ENCODE measurements around the gene PCBP1. TPM values are rescaled to one million over a fixed set of nuclear protein-coding genes. Genes with fewer than 3 reads are reported as not detected.

Gene PCBP1
- 100 to 1,000 TPM; 117 to 222 (median 167) TPM for total RNA-seq

DNA sequence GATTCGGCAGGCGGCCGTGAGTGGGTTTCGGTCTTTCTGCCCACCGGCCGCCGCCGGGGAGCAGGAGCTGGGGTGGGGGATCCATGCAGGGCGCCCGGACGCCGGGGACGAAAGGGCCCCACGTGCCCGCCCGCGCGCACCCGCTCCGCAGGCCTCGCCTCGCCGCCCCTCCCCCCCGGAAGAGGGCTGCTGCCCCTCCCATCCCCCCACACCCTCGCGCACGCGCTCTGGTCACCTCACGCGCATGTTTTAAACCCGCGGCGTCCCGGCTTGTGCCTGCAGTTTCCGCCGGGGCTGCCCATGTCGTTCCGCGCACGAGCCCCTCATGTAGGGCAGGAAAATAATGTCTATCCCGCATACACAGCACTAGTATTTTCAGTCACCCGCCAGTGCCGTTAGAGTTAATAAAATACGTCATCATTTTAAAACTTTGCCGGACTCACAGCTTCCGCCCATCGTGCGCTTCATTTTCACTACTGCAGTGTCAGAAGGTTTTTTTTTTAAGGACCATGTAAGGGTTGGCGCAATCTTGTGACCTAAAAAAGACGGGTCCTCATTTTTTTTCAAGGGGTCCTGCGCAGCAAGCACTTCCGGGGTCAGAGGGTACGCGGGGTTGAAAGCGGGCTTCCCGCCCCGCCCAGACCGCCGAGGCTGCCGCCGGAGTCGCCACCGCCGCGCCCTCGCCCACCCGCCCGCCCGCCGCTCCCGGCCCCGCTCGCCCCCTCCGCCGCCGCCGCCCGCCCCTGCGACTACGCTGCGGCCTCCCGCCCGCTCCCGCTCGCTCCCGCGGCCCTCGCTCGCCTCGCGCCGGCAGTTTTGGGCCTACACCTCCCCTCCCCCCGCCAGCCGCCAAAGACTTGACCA is at the start of gene PCBP1:
Gene PCBP1, plus strand, starts transcription at position 640 of the 864 bp plus-strand sequence. CDS start 267 bp downstream, outside the sequence.
- ATAC-seq: peak; percentile 88
- Histone ChIP-seq H3K27me3 (no peaks in the 10 kb centered on the region), H3K4me3 (peak within 1 kb of the TSS; percentile 67 to 83), H3K9me3 (no peaks in the 10 kb centered on the region), H3K36me3 (peaks cover 0 to 33% of the 10 kb centered on the region in 2 donors), H3K27ac (peak within 1 kb of the TSS; percentile 90 to 100 (median 98)), H3K4me1 (peaks cover 6 to 53% (median 22%) of the 10 kb centered on the region in 3 donors)
- WGBS, 2 donors (ENCODE audit: low coverage in 1 of 2): 1% methylated on average over 10 to 20 of the region's 94 CpGs
- TF ChIP-seq, protein P1, sequence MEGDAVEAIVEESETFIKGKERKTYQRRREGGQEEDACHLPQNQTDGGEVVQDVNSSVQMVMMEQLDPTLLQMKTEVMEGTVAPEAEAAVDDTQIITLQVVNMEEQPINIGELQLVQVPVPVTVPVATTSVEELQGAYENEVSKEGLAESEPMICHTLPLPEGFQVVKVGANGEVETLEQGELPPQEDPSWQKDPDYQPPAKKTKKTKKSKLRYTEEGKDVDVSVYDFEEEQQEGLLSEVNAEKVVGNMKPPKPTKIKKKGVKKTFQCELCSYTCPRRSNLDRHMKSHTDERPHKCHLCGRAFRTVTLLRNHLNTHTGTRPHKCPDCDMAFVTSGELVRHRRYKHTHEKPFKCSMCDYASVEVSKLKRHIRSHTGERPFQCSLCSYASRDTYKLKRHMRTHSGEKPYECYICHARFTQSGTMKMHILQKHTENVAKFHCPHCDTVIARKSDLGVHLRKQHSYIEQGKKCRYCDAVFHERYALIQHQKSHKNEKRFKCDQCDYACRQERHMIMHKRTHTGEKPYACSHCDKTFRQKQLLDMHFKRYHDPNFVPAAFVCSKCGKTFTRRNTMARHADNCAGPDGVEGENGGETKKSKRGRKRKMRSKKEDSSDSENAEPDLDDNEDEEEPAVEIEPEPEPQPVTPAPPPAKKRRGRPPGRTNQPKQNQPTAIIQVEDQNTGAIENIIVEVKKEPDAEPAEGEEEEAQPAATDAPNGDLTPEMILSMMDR (IDR thresholded peaks at IDR 0.05): no peak
- TF ChIP-seq EP300 (IDR thresholded peaks at IDR 0.05) (no peak), POLR2A (IDR thresholded peaks at IDR 0.05) (peak; percentile 90 to 96), POLR2AphosphoS5 (IDR thresholded peaks at IDR 0.05) (peak; percentile 76)

DNA sequence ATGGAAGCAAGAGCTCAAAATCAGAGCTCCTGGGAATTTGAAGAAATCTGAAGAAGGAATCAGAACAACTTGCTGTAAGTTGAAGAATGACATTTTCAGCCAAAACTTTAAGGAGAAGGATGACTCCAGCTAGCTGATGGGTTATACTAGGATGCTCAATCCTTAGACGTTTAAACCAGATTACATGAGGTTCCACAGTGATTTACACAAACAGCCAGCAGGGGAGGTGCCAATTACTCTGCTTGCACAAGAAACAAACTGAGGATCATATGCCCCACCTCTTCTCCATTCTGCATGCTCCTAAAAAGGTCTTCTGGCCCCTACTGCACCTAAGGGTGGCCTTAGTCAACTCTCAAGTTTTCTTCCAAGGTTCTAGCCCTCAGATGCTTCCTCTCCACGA is 47.9 kb upstream of the PCBP1 start:
- WGBS, 2 donors (ENCODE audit: low coverage in 1 of 2): 63 to 73% methylated on average over 1 to 2 of the region's 2 CpGs
- TF ChIP-seq, protein P1 (IDR thresholded peaks at IDR 0.05): no peak
- TF ChIP-seq POLR2A (IDR thresholded peaks at IDR 0.05): no peak
- no peak for TF ChIP-seq EP300 (IDR thresholded peaks at IDR 0.05)
- TF ChIP-seq POLR2AphosphoS5 (IDR thresholded peaks at IDR 0.05): no peak
- no peak overlapping the region for H3K27ac ChIP-seq
- ATAC-seq: no peak
- no peaks in the 10 kb centered on the region for H3K27me3 ChIP-seq
- no peak overlapping the region for H3K4me3 ChIP-seq
- peaks cover 0 to 19% of the 10 kb centered on the region in 2 donors for H3K36me3 ChIP-seq
- H3K4me1 ChIP-seq: peaks cover 3 to 19% (median 6%) of the 10 kb centered on the region in 3 donors
- no peaks in the 10 kb centered on the region for H3K9me3 ChIP-seq

DNA sequence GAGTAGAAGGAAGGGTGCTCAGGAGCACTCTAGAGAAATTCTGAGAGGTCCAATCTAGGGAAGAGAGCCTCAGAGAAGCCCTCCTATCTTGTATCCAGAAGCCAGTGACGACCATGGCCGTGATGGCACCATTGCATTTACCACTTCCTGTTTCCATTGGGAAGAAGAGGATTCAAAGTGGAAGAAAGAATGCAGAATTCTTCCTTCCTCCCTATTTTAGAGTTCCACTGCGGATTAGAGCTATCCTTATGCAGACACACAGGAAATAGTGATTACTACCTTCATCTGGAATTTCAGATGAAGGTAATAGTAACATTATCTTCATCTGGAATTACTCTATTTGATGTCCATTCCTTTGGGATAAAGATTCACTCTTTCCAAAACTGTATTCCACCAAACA is 45.6 kb upstream of the PCBP1 start:
- no peak for ATAC-seq
- Histone ChIP-seq H3K9me3 (no peaks in the 10 kb centered on the region), H3K27ac (no peak overlapping the region), H3K36me3 (peaks cover 0 to 38% of the 10 kb centered on the region in 2 donors), H3K4me3 (no peak overlapping the region), H3K27me3 (no peaks in the 10 kb centered on the region), H3K4me1 (peaks cover 0 to 19% (median 0%) of the 10 kb centered on the region in 3 donors)
- whole genome bisulfite sequencing, 2 donors (ENCODE audit: low coverage in 1 of 2): 82 to 96% methylated on average over 3 of the region's 3 CpGs
- TF ChIP-seq POLR2A (IDR thresholded peaks at IDR 0.05) (no peak), EP300 (IDR thresholded peaks at IDR 0.05) (no peak), POLR2AphosphoS5 (IDR thresholded peaks at IDR 0.05) (no peak)
- TF ChIP-seq, protein P1 (IDR thresholded peaks at IDR 0.05): no peak

DNA sequence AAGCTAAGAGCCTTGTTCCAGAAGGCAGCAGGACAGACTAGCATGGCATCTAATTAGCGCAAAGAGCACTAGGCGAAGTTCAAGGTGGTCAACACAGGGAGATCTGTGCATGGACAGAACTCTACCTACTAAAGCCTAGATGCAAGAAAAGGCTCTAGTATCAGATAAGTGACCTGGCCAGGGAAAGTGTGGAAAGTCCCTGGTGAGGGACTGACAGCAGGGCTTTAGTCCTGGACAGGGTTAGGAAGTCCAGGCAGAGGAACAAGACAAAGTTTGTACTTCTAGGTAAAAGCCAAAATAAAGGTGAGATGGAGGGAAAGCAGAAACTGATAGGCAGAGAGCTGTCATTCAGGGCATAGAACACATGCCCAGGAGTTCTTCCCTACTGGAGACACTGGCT is 45.0 kb upstream of the PCBP1 start:
- peaks cover 0 to 19% (median 0%) of the 10 kb centered on the region in 3 donors for H3K4me1 ChIP-seq
- H3K27me3 ChIP-seq: no peaks in the 10 kb centered on the region
- no peak for TF ChIP-seq EP300 (IDR thresholded peaks at IDR 0.05)
- TF ChIP-seq POLR2A (IDR thresholded peaks at IDR 0.05): no peak
- TF ChIP-seq, protein P1 (IDR thresholded peaks at IDR 0.05): no peak
- no peaks in the 10 kb centered on the region for H3K9me3 ChIP-seq
- no peak overlapping the region for H3K27ac ChIP-seq
- peaks cover 0 to 43% of the 10 kb centered on the region in 2 donors for H3K36me3 ChIP-seq
- no peak overlapping the region for H3K4me3 ChIP-seq
- ATAC-seq: no peak
- WGBS, 2 donors (ENCODE audit: low coverage in 1 of 2): 78% methylated on average over 2 of the region's 2 CpGs; no CpG with 5 or more reads in 1 of the 2 donors
